Glomerular visceral epithelial cell (primary cell): ENCODE results near the gene DTYMK.

Experiments used
- DNase-seq: peaks from one replicate; pipeline ENCODE4 v3.0.0-alpha.2; 2016; ENCODE audit errors: extremely low spot score

Gene DTYMK

GRCh38 chr2:241686650-241687425 is at the start of gene DTYMK:
DTYMK (minus strand) TSS chr2:241686815; CDS start chr2:241686783, 32 bp downstream.
- DNase-seq, result peak; percentile 97

GRCh38 chr2:241736111-241736510 is 49.5 kb upstream of the DTYMK start:
- DNase-seq, result no peak

- DNase-seq, result peak; percentile 94
Measured at GRCh38 chr2:241734467-241735208, 48.0 kb upstream of the DTYMK start, which contains the start of gene D2HGDH. D2HGDH (plus strand) TSS chr2:241734630; CDS start chr2:241735225, 595 bp downstream.

- DNase-seq, result no peak
Measured at GRCh38 chr2:241734208-241734466, 47.5 kb upstream of the DTYMK start.

GRCh38 chr2:241733391-241734207 is 47.0 kb upstream of the DTYMK start:
- DNase-seq, result no peak

- peak; percentile 61 for DNase-seq
Measured at GRCh38 chr2:241732513-241733186, 46.0 kb upstream of the DTYMK start.

GRCh38 chr2:241730671-241731293 is 44.2 kb upstream of the DTYMK start:
- no peak for DNase-seq

GRCh38 chr2:241729868-241730267 is 43.3 kb upstream of the DTYMK start:
- DNase-seq, result no peak

GRCh38 chr2:241728627-241729026 is 42.0 kb upstream of the DTYMK start:
- DNase-seq, result no peak

GRCh38 chr2:241728000-241728399 is 41.4 kb upstream of the DTYMK start:
- DNase-seq, result no peak

GRCh38 chr2:241726459-241726858 is 39.8 kb upstream of the DTYMK start:
- no peak for DNase-seq

- DNase-seq, result no peak
Measured at GRCh38 chr2:241724975-241725870, 38.6 kb upstream of the DTYMK start.

- no peak for DNase-seq
Measured at GRCh38 chr2:241724259-241724974, 37.8 kb upstream of the DTYMK start.

GRCh38 chr2:241722896-241723454 is 36.4 kb upstream of the DTYMK start:
- DNase-seq, result no peak

- DNase-seq, result no peak
Measured at GRCh38 chr2:241721852-241722251, 35.2 kb upstream of the DTYMK start.

- DNase-seq, result no peak
Measured at GRCh38 chr2:241720560-241720959, 33.9 kb upstream of the DTYMK start.

- DNase-seq, result no peak
Measured at GRCh38 chr2:241720099-241720498, 33.5 kb upstream of the DTYMK start.

- no peak for DNase-seq
Measured at GRCh38 chr2:241719093-241719492, 32.5 kb upstream of the DTYMK start.

- DNase-seq, result no peak
Measured at GRCh38 chr2:241708879-241709278, 22.3 kb upstream of the DTYMK start.
